LNCAP (cell line): ENCODE data around the gene ITGA5.

Source experiments
- TF ChIP-seq, protein P1 (sequence below): fragments of 450-650 bp; IDR thresholded peaks from 2 replicates; pipeline ENCODE4 v1.5.1; 2017; ENCODE audit warnings: mild to moderate bottlenecking

Gene ITGA5

DNA sequence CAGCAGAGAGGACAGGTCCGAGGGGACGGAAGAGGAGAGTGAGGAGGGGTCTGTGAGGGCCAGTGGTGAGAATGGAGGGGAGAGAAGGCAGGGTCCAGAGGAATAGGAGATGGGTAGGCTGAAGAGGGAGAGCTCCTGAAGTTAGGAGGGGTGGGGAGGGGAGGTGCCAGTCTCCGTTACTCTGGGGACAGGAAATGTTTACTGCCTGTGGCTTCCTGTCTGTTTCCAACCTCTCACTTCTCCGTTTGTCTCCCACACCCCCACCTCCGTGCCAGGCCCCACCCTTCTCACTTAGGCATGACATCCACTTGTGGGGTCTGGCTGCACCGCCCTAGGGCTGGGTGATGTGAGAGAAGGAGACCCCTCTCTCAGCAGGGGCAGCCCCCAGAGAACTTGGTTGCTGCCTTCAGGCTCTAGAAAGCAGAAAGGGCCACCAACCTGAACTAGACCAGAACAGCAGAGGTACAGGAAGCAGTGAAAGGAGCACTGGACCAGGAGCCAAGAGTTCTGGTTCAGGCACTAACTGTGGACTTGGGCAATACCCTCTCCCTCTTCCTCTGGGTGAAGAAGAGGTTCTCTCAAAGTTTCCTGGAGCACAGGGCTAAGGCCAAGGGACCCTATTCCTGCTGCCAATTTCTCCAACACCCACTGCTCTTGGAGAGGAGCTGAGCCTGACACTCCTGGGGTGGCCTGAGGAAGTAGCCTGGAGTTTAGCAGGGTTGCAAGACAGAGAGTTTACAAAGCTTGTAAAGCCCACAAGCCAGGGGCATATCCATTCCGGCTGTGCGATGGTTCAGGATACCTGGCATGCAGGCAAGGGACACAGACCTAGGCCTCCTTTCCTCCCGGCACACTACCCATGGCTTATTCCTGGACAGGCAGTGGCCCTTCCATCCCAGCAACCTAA is 5.5 kb downstream of the ITGA5 start:
- TF ChIP-seq, protein P1, sequence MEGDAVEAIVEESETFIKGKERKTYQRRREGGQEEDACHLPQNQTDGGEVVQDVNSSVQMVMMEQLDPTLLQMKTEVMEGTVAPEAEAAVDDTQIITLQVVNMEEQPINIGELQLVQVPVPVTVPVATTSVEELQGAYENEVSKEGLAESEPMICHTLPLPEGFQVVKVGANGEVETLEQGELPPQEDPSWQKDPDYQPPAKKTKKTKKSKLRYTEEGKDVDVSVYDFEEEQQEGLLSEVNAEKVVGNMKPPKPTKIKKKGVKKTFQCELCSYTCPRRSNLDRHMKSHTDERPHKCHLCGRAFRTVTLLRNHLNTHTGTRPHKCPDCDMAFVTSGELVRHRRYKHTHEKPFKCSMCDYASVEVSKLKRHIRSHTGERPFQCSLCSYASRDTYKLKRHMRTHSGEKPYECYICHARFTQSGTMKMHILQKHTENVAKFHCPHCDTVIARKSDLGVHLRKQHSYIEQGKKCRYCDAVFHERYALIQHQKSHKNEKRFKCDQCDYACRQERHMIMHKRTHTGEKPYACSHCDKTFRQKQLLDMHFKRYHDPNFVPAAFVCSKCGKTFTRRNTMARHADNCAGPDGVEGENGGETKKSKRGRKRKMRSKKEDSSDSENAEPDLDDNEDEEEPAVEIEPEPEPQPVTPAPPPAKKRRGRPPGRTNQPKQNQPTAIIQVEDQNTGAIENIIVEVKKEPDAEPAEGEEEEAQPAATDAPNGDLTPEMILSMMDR = no peak

DNA sequence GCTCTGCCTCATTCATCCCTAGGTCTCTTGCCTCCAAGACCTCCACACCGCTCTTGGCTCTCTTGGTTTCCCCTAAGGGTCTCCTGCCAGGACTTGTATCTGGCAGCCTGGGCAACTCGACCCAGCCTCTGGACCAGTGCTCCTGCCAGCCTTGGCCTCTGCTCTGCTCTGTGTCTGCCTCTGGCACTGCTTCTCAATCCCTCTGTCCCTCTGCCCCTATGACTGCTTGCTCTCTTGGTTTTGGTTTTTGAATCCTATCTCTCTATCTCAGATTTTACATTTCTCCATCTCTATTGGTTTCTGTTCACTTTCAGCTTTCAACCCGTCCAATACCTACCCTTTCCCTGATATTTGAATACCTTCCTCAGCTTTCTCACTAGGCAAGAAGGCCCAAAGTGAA is 6.3 kb downstream of the ITGA5 start:
- TF ChIP-seq, protein P1 = no peak

GRCh38 chr12:54412348-54412747 is 6.7 kb downstream of the ITGA5 start:
- TF ChIP-seq, protein P1 = no peak

- TF ChIP-seq, protein P1 = no peak
Measured at GRCh38 chr12:54411391-54412241, 7.5 kb downstream of the ITGA5 start.

GRCh38 chr12:54409267-54409666 is 9.8 kb downstream of the ITGA5 start:
- TF ChIP-seq, protein P1 = no peak

DNA sequence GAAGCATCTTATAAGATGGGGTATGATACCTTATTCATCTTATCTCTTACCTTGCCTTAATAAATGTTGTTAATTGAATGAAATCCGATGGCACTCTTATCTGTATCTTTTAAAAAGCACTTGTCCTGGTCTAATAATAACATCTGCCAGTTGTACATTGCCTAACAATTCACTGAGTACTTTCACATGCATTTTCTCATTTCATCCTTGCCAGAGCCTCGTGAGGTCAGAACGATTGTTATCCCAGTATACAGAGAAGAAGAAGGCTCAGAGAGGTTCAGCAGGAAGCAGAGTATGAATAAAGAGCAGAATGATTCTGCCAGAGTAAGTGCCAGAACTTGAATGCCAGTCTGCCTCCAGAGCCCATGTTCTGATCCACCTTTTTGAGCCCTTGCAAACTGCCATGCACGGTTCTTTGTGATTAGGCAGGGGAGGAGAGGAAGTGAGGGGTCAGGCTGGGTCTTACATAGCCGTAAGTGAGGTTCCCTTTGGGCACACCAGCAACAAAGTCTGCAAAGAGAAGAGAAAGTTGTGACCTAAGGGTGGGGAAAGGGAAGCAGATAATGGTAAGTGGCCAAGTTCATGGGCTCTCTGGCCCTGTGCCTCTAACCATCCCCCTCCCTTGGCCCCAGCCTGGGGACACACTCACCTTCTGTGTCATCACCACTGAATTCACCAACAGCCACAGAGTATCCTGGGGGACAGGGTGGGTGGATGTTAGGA is 11.7 kb downstream of the ITGA5 start:
- TF ChIP-seq, protein P1 = no peak

DNA sequence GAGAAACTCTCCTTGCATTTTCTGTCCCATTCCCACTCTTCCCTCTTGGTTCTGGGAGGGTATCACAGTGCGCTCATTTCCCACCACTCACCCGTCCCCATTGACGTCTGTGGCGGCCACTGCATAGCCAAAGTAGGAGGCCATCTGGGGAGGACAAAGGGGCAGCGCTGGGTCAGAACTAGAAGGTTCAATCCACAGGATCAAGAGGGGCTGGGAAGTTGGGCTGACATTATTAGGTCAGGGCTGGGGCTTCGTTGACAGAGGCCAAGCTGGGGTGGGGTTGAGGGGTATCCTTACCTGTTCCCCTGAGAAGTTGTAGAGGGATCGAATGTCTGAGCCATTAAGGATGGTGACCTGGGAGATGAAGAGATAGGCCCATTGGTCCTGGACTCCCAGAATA is 13.5 kb downstream of the ITGA5 start:
- TF ChIP-seq, protein P1 = no peak
